CD14-positive monocyte (primary cell): ENCODE measurements around the gene CASK. TPM values are rescaled to one million over a fixed set of nuclear protein-coding genes. Genes with fewer than 3 reads are reported as not detected.

Source experiments
- DNase-seq, 3 donors: peaks; one replicate each; pipeline ENCODE4 v3.0.0-alpha.2; 2011 to 2022
- H2AFZ ChIP-seq: 2 replicates; pipeline ENCODE4 v1.6.0; 2012; ENCODE audit warnings: mild to moderate bottlenecking, low read depth, low read length, inconsistent platforms; ENCODE audit not compliant: insufficient read depth, poor library complexity, severe bottlenecking
- H3K27ac ChIP-seq, 2 donors: 1 replicate in 1 of 2; 2 replicates in 1 of 2; pipeline ENCODE4 v1.5.1; 2012 to 2013; ENCODE audit warnings: low read length in 2 of 2, control low read depth in 1 of 2, inconsistent platforms in 1 of 2, low read depth in 1 of 2, mild to moderate bottlenecking in 1 of 2
- H3K27me3 ChIP-seq, 2 donors: one replicate each; pipeline versions ENCODE4 v1.6.0 to v1.6.1; 2011 to 2013; ENCODE audit warnings: low read length in 2 of 2; ENCODE audit not compliant: control insufficient read depth in 2 of 2, insufficient read depth in 2 of 2
- H3K36me3 ChIP-seq, 2 donors: replicated peaks in 1 of 2; 1 replicate in 1 of 2; 2 replicates in 1 of 2; pipeline versions ENCODE4 v1.5.1 to v1.6.1; 2012 to 2013; ENCODE audit warnings: low read length in 2 of 2, control low read depth in 1 of 2, inconsistent platforms in 1 of 2, mild to moderate bottlenecking in 1 of 2; ENCODE audit not compliant: insufficient read depth in 2 of 2, control insufficient read depth in 1 of 2
- H3K4me1 ChIP-seq, 2 donors: 1 replicate in 1 of 2; 2 replicates in 1 of 2; pipeline versions ENCODE4 v1.5.1 to v1.6.1; 2012 to 2013; ENCODE audit warnings: low read length in 2 of 2, control low read depth in 1 of 2, inconsistent platforms in 1 of 2, mild to moderate bottlenecking in 1 of 2, moderate library complexity in 1 of 2; ENCODE audit not compliant: insufficient read depth in 2 of 2, control insufficient read depth in 1 of 2
- H3K4me2 ChIP-seq: replicated peaks from 2 replicates; pipeline ENCODE3; 2012; ENCODE audit warnings: low read length, moderate library complexity, mild to moderate bottlenecking; ENCODE audit not compliant: poor library complexity, severe bottlenecking; ENCODE audit errors: extremely low read depth
- H3K4me3 ChIP-seq, 3 experiments: fragments of 200-600 bp in 1 of 3; sonication (generic) in 1 of 3; replicated peaks in 1 of 3; 1 replicate in 2 of 3; 2 replicates in 1 of 3; pipeline ENCODE4 v1.5.1; 2011 to 2013; ENCODE audit warnings: low read length in 3 of 3, mild to moderate bottlenecking in 3 of 3, control low read depth in 2 of 3, low read depth in 2 of 3, inconsistent platforms in 1 of 3, moderate library complexity in 1 of 3
- H3K79me2 ChIP-seq: 2 replicates; pipeline ENCODE4 v1.6.0; 2012; ENCODE audit warnings: mild to moderate bottlenecking, control low read depth, inconsistent platforms, low read length, moderate library complexity; ENCODE audit not compliant: insufficient read depth
- H3K9ac ChIP-seq: 2 replicates; pipeline ENCODE4 v1.6.0; 2017; ENCODE audit warnings: low read length, mild to moderate bottlenecking; ENCODE audit not compliant: insufficient read depth, poor library complexity, severe bottlenecking
- H3K9me3 ChIP-seq, 2 donors: replicated peaks in 1 of 2; 1 replicate in 1 of 2; 2 replicates in 1 of 2; pipeline versions ENCODE4 v1.5.1 to v1.6.1; 2012 to 2013; ENCODE audit warnings: low read length in 2 of 2, control low read depth in 1 of 2; ENCODE audit not compliant: control insufficient read depth in 1 of 2, insufficient read depth in 1 of 2
- H4K20me1 ChIP-seq: 2 replicates; pipeline ENCODE4 v1.6.0; 2012; ENCODE audit warnings: mild to moderate bottlenecking, low read length, control low read depth, moderate library complexity; ENCODE audit not compliant: insufficient read depth
- H3K27ac Mint-ChIP-seq, 7 donors: one replicate each; pipeline ENCODE4 v1.8.0; 2020; ENCODE audit warnings: mild to moderate bottlenecking in 7 of 7, mixed read lengths in 7 of 7, moderate library complexity in 6 of 7, inconsistent platforms in 2 of 7
- H3K27me3 Mint-ChIP-seq, 3 donors: one replicate each; pipeline ENCODE4 v1.8.0; 2021 to 2022; ENCODE audit warnings: low read depth in 3 of 3, mild to moderate bottlenecking in 3 of 3, mixed read lengths in 3 of 3, moderate library complexity in 3 of 3, inconsistent platforms in 1 of 3
- H3K36me3 Mint-ChIP-seq, 2 donors: one replicate each; pipeline ENCODE4 v1.8.0; 2020; ENCODE audit warnings: mixed read lengths in 2 of 2, inconsistent platforms in 1 of 2, mild to moderate bottlenecking in 1 of 2
- H3K4me1 Mint-ChIP-seq: one replicate; pipeline ENCODE4 v1.8.0; 2020; ENCODE audit warnings: mild to moderate bottlenecking, mixed read lengths
- H3K4me3 Mint-ChIP-seq, 2 donors: one replicate each; pipeline ENCODE4 v1.8.0; 2020; ENCODE audit warnings: mild to moderate bottlenecking in 2 of 2, mixed read lengths in 2 of 2, moderate library complexity in 1 of 2
- H3K9me3 Mint-ChIP-seq, 7 donors: one replicate each; pipeline ENCODE4 v1.8.0; 2020 to 2022; ENCODE audit warnings: mixed read lengths in 7 of 7, mild to moderate bottlenecking in 6 of 7, moderate library complexity in 6 of 7, inconsistent platforms in 2 of 7
- WGBS: methylation state at CpG from one replicate; pipeline ENCODE4 v1.1.5; 2013; ENCODE audit warnings: missing lambda C conversion rate; ENCODE audit not compliant: insufficient coverage; 5-methylcytosine and 5-hydroxymethylcytosine counted together
- intact Hi-C, 2 donors: fragments of 100-400 bp; cut with micrococcal nuclease; formaldehyde crosslinking; loops; one replicate each; pipeline versions ENCODE4 v1.15.0 to v1.15.1; 2023
- polyA plus RNA-seq, 3 donors: library from polyadenylated mRNA; depleted of rRNA in 1 of 3; unstranded in 2 of 3; stranded (reverse) in 1 of 3; fragments of 300-500 nt in 2 of 3; fragments of >200 nt in 1 of 3; fragmentation: Illumina TruSeq in 2 of 3; gene quantifications; 1 replicate in 2 of 3; 2 replicates in 1 of 3; pipeline ENCODE4 v1.2.3, GENCODE V29; 2012 to 2021
- TF ChIP-seq, protein P1 (sequence below): fragments of 200-600 bp; IDR thresholded peaks from one replicate; pipeline ENCODE4 v1.8.0; 2022; ENCODE audit warnings: antibody characterized with exemption, mild to moderate bottlenecking

CASK gene
- polyA plus RNA-seq, 3 donors, result 0.48 to 7.4 (median 2.5) TPM

DNA sequence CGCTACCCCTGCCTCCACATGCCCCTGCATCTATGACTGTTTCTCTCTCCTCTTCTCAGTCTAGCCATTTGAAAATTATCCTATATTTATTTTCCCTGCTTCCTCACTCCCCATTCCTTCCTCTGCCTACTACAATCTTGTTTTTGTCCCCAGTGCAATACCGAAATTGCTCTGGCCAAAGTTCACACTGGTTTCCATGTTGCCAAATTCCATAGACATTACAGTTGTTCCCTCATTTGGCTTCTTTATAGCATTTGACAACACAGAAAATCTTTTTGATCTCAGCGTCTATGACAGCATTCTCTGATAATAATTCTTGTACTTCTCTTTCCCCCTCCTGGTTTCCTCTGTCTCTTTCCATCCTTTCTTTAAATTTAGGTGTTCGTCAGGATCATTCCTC, 100.0 kb downstream of the CASK start:
- H3K4me1 ChIP-seq, result no peaks in the 10 kb centered on the region
- H3K4me3 ChIP-seq, result no peak overlapping the region
- no peak overlapping the region for H3K27ac ChIP-seq
- no peaks in the 10 kb centered on the region for H3K27me3 ChIP-seq
- no peak overlapping the region for H3K9ac ChIP-seq
- Mint-ChIP-seq H3K9me3 (peaks cover 0 to 6% (median 2%) of the 10 kb centered on the region in 7 donors), H3K27ac (no peak overlapping the region), H3K4me1 (no peaks in the 10 kb centered on the region), H3K27me3 (no peaks in the 10 kb centered on the region), H3K36me3 (no peaks in the 10 kb centered on the region), H3K4me3 (no peak overlapping the region)
- no peaks in the 10 kb centered on the region for H3K36me3 ChIP-seq
- 100% methylated on average over 2 of the region's 4 CpGs for WGBS
- H3K9me3 ChIP-seq, result no peaks in the 10 kb centered on the region
- no peak overlapping the region for H3K4me2 ChIP-seq
- no peak for DNase-seq
- no peaks in the 10 kb centered on the region for H3K79me2 ChIP-seq
- intact Hi-C loops, result no loop called here
- H4K20me1 ChIP-seq, result no peaks in the 10 kb centered on the region
- TF ChIP-seq, protein P1, sequence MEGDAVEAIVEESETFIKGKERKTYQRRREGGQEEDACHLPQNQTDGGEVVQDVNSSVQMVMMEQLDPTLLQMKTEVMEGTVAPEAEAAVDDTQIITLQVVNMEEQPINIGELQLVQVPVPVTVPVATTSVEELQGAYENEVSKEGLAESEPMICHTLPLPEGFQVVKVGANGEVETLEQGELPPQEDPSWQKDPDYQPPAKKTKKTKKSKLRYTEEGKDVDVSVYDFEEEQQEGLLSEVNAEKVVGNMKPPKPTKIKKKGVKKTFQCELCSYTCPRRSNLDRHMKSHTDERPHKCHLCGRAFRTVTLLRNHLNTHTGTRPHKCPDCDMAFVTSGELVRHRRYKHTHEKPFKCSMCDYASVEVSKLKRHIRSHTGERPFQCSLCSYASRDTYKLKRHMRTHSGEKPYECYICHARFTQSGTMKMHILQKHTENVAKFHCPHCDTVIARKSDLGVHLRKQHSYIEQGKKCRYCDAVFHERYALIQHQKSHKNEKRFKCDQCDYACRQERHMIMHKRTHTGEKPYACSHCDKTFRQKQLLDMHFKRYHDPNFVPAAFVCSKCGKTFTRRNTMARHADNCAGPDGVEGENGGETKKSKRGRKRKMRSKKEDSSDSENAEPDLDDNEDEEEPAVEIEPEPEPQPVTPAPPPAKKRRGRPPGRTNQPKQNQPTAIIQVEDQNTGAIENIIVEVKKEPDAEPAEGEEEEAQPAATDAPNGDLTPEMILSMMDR, result no peak
- no peak overlapping the region for H2AFZ ChIP-seq

DNA sequence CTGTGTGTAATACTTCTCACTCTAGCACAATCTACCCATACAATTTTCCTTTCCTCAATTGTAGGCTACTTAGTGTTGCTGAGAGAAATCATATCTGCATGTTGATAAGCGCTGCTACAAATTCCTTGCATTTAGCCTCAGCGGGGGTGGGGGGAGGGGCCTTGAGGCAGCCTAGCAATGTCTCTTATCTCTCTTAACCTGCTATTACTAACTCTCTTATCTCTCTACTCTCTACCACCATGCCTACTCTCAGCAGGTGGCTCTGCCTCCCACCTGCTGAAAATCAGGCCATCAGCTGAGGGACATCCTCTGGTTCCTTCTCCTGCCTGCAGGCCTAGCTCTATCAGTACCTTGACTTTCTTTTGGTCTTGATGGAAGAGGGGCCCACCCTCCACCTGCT, 100.5 kb downstream of the CASK start:
- Mint-ChIP-seq H3K27me3 (no peaks in the 10 kb centered on the region), H3K9me3 (peaks cover 0 to 6% (median 2%) of the 10 kb centered on the region in 7 donors), H3K4me1 (no peaks in the 10 kb centered on the region), H3K36me3 (no peaks in the 10 kb centered on the region), H3K4me3 (no peak overlapping the region), H3K27ac (no peak overlapping the region)
- WGBS, result no CpG with 5 or more reads among the region's 2 CpGs
- Histone ChIP-seq H3K9me3 (no peaks in the 10 kb centered on the region), H4K20me1 (no peaks in the 10 kb centered on the region), H3K27me3 (no peaks in the 10 kb centered on the region), H2AFZ (no peak overlapping the region), H3K4me2 (no peak overlapping the region), H3K4me1 (no peaks in the 10 kb centered on the region), H3K79me2 (no peaks in the 10 kb centered on the region), H3K27ac (no peak overlapping the region), H3K4me3 (no peak overlapping the region), H3K9ac (no peak overlapping the region), H3K36me3 (no peaks in the 10 kb centered on the region)
- intact Hi-C loops, result no loop called here
- DNase-seq, result no peak
- TF ChIP-seq, protein P1, result no peak
